Colonic mucosa (tissue), 4 donors: ENCODE results near the gene TSN. TPM values are rescaled to one million over a fixed set of nuclear protein-coding genes. Genes with fewer than 3 reads are reported as not detected.

Experiments
- DNase-seq: peaks from one replicate; pipeline ENCODE4 v3.0.0-alpha.2; 2020
- H3K27ac ChIP-seq: fragments of 200-600 bp; one replicate; pipeline ENCODE4 v1.8.0; 2021
- H3K27me3 ChIP-seq: fragments of 200-600 bp; one replicate; pipeline ENCODE4 v1.8.0; 2021
- H3K36me3 ChIP-seq: fragments of 200-600 bp; one replicate; pipeline ENCODE4 v1.8.0; 2021
- H3K4me1 ChIP-seq: fragments of 200-600 bp; one replicate; pipeline ENCODE4 v1.8.0; 2021; ENCODE audit warnings: mild to moderate bottlenecking
- H3K4me3 ChIP-seq: fragments of 200-600 bp; one replicate; pipeline ENCODE4 v1.8.0; 2021
- H3K9ac ChIP-seq, 2 donors: one replicate each; pipeline ENCODE4 v1.7.0; 2013; ENCODE audit warnings: control low read depth in 2 of 2, low read depth in 2 of 2, low read length in 2 of 2
- H3K9me3 ChIP-seq: fragments of 200-600 bp; one replicate; pipeline ENCODE4 v1.8.0; 2021
- intact Hi-C: fragments of 100-400 bp; cut with DNase I; formaldehyde crosslinking; loops from one replicate; pipeline ENCODE4 v1.14.1; 2022
- total RNA-seq, 2 donors: library from RNA; stranded (reverse); fragmentation: NEBNext Ultra II Directional in 1 of 2; extraction: Animal tissue kit (Norgen Biotek cat#: 25700) in 1 of 2; gene quantifications; one replicate each; pipeline ENCODE4 v1.2.1, GENCODE V29; 2021
- TF ChIP-seq, protein P1 (sequence below): fragments of 200-600 bp; IDR thresholded peaks from one replicate; pipeline ENCODE4 v1.8.0; 2022; ENCODE audit warnings: antibody characterized with exemption, mild to moderate bottlenecking
- donor health status: healthy.
- donor health status: DM: no; HTN: no; CAD: no.
- donor health status: DM: no; HTN: no; CAD: no.

The TSN gene
- total RNA-seq, 2 donors from 2014 or later, result 48.0 to 69.0 TPM

DNA sequence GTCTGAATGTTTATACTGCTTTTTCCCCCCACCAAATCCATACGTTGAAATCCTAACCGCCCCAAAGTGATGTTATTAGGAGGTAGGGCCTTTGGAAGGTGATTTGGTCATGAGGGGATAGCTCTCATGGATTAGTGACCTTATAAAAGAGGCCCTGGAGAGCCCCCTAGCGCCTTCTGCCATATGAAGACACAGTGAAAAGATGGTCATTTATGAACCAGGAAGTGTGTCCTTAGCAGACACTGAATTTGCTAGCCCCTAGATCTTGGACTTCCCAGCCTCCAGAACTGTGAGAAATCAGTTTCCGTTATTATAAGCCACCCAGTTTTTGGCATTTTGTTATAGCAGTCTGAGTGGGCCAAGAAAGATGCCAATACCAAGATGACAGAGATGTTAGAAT is 7.2 kb upstream of the TSN start:
- intact Hi-C loops, result no loop called here
- no peak overlapping the region for H3K4me3 ChIP-seq
- no peaks in the 10 kb centered on the region for H3K36me3 ChIP-seq
- no peaks in the 10 kb centered on the region for H3K4me1 ChIP-seq
- H3K27me3 ChIP-seq, result no peaks in the 10 kb centered on the region
- DNase-seq, result no peak
- TF ChIP-seq, protein P1, sequence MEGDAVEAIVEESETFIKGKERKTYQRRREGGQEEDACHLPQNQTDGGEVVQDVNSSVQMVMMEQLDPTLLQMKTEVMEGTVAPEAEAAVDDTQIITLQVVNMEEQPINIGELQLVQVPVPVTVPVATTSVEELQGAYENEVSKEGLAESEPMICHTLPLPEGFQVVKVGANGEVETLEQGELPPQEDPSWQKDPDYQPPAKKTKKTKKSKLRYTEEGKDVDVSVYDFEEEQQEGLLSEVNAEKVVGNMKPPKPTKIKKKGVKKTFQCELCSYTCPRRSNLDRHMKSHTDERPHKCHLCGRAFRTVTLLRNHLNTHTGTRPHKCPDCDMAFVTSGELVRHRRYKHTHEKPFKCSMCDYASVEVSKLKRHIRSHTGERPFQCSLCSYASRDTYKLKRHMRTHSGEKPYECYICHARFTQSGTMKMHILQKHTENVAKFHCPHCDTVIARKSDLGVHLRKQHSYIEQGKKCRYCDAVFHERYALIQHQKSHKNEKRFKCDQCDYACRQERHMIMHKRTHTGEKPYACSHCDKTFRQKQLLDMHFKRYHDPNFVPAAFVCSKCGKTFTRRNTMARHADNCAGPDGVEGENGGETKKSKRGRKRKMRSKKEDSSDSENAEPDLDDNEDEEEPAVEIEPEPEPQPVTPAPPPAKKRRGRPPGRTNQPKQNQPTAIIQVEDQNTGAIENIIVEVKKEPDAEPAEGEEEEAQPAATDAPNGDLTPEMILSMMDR, result no peak
- no peak overlapping the region for H3K27ac ChIP-seq
- no peaks in the 10 kb centered on the region for H3K9me3 ChIP-seq
- no peak overlapping the region for H3K9ac ChIP-seq

DNA sequence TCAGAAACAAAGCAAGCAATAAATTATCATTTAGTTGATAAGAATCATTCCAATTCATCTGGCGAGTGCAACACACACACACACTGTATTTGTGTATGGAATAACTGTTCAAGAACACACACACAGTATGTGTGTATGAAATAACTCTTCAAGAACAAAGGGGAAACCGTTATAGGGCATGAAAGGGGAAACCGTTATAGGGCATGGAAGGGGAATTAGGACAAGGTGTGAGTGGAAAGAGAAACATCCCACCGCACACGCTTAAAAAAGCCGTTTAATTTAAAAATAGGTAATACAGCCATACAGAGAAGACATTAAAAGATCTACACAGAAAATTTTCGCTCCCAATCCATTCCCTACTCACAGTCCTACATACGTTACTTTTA is 607 bp upstream of the TSN start:
- TF ChIP-seq, protein P1, result no peak
- Histone ChIP-seq H3K4me1 (peaks cover 13% of the 10 kb centered on the region), H3K36me3 (no peaks in the 10 kb centered on the region), H3K27me3 (no peaks in the 10 kb centered on the region), H3K27ac (no peak overlapping the region), H3K9ac (peak overlapping the region; percentile 28 to 65), H3K9me3 (no peaks in the 10 kb centered on the region), H3K4me3 (peak overlapping the region; percentile 94)
- intact Hi-C loops, result no loop called here
- DNase-seq, result no peak

DNA sequence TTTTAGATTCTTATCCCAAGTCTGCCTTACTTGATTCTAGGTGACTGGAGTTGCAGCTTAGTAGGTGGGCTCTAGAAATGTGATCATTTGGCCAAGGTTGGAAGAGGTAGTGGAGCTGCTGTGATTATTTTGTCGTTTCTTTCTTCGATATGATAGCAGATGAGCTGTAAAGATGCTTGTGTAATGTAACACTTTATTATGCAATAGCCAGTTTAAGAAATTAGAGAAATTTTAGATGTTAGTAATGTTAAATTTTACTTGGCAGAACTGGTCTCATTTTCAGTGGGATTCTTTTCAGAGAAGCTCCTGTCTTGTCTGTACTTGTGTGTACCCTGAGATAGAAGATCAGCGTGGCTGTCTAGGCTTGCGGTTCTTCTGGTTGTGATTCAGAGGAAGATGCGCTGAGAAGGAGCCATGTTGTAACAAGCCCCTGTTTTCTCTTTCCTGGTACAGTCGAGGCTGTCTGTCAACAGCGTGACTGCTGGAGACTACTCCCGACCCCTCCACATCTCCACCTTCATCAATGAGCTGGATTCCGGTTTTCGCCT is 9.3 kb downstream of the TSN start:
- DNase-seq, result no peak
- Histone ChIP-seq H3K9me3 (no peaks in the 10 kb centered on the region), H3K27ac (no peak overlapping the region), H3K36me3 (peaks cover 4% of the 10 kb centered on the region), H3K4me1 (no peaks in the 10 kb centered on the region), H3K4me3 (no peak overlapping the region), H3K9ac (no peak overlapping the region), H3K27me3 (no peaks in the 10 kb centered on the region)
- TF ChIP-seq, protein P1, result no peak
- intact Hi-C loops, result no loop called here

DNA sequence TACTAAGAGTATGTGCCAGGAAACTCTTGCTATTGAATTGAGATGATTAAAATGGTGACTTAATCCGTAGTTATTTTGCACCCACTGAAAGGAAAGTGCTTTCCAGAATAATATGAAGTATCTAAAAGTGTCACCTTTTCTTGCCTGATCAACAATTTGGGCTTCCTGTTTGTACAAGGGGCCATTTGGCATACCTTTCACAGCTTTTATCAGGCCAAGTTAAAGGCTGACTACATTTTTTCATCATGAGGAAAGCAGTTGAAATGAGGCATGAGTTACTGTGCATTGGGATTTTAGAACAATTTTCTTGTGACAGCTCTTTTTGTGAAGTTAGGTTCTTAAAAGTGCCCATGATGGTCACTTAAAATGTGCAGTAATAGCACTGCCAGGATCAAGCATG is 11.2 kb downstream of the TSN start:
- H3K4me3 ChIP-seq, result no peak overlapping the region
- H3K36me3 ChIP-seq, result peaks cover 4% of the 10 kb centered on the region
- TF ChIP-seq, protein P1, result no peak
- H3K27me3 ChIP-seq, result no peaks in the 10 kb centered on the region
- H3K9ac ChIP-seq, result no peak overlapping the region
- no peaks in the 10 kb centered on the region for H3K4me1 ChIP-seq
- DNase-seq, result no peak
- intact Hi-C loops, result no loop called here
- H3K27ac ChIP-seq, result no peak overlapping the region
- H3K9me3 ChIP-seq, result no peaks in the 10 kb centered on the region

DNA sequence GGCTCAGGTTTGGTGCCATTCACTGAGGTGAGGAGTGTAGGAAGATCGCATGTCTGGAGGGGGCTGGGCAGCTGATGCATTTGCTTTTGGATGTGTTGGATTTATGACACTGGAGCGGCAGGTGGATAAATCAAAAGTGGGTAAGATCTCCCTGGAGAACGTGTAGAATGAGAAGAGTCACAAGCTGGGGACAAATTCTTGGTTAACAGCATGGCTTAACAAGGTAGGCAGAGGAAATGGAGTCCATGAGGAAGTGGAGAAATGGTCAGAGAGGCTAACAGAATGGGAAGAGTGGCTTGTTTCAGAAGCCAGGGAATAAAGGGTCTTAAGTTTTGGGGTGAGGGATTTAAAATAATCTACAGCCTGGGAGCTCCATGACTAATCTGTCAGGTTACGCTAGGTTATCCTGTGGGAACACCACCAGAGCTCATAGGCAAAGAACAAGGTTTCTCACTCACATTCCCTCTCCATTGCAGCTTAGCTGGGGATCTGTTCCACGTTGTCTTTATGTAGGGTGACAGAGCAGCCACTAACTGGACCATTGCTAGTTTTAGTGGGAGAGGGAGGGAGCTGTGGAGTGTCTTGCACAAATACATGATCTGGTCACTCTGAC is 12.8 kb downstream of the TSN start:
- Histone ChIP-seq H3K4me3 (no peak overlapping the region), H3K27ac (no peak overlapping the region), H3K9me3 (no peaks in the 10 kb centered on the region), H3K4me1 (no peaks in the 10 kb centered on the region), H3K9ac (no peak overlapping the region), H3K27me3 (no peaks in the 10 kb centered on the region), H3K36me3 (peaks cover 4% of the 10 kb centered on the region)
- intact Hi-C loops, result no loop called here
- TF ChIP-seq, protein P1, result no peak
- DNase-seq, result no peak
